ENCODE data around the gene HFE.

GRCh38 chr6:26075063-26075717, 12.0 kb upstream of the HFE start:
- TF ChIP-seq POLR2A (IDR thresholded peaks at IDR 0.05; ENCODE audit: low read depth, low read length) (no peak), POLR2AphosphoS5 (IDR thresholded peaks at IDR 0.05; ENCODE audit: low read depth, low read length) (no peak)

All from GM12892 (cell line).